Astrocyte (in vitro differentiated cells and primary cell): ENCODE results near the gene SLC6A5. TPM values are rescaled to one million over a fixed set of nuclear protein-coding genes. Genes with fewer than 3 reads are reported as not detected.

Experiments
- DNase-seq: peaks from one replicate; pipeline ENCODE4 v3.0.0-alpha.2; 2010; ENCODE audit warnings: low read depth
- FAIRE-seq: peaks from 2 replicates; lab custom pipeline; 2011; peaks lifted over from hg19 to GRCh38; lab: Jason Lieb, UNC
- H2AFZ ChIP-seq: 2 replicates; pipeline ENCODE4 v1.6.0; 2012; ENCODE audit warnings: low read depth, low read length, inconsistent platforms
- H3K27ac ChIP-seq: 2 replicates; pipeline ENCODE4 v1.5.1; 2011; ENCODE audit warnings: low read depth, low read length, inconsistent platforms
- H3K27me3 ChIP-seq: 2 replicates; pipeline ENCODE4 v1.6.0; 2011; ENCODE audit warnings: low read length, inconsistent platforms; ENCODE audit not compliant: insufficient read depth
- H3K36me3 ChIP-seq: 2 replicates; pipeline ENCODE4 v1.5.1; 2011; ENCODE audit warnings: low read length, inconsistent platforms; ENCODE audit not compliant: insufficient read depth
- H3K4me1 ChIP-seq: 2 replicates; pipeline ENCODE4 v1.5.1; 2011; ENCODE audit warnings: low read length, inconsistent platforms; ENCODE audit not compliant: insufficient read depth
- H3K4me2 ChIP-seq: 2 replicates; pipeline ENCODE4 v1.6.0; 2012; ENCODE audit warnings: low read length, inconsistent platforms
- H3K4me3 ChIP-seq: 2 replicates; pipeline ENCODE4 v1.5.1; 2011; ENCODE audit warnings: low read depth, mild to moderate bottlenecking, low read length, inconsistent platforms; ENCODE audit not compliant: insufficient read depth
- H3K79me2 ChIP-seq: 2 replicates; pipeline ENCODE4 v1.6.0; 2012; ENCODE audit warnings: mild to moderate bottlenecking, low read length, inconsistent platforms; ENCODE audit not compliant: insufficient read depth
- H3K9ac ChIP-seq: 2 replicates; pipeline ENCODE4 v1.6.0; 2012; ENCODE audit warnings: mild to moderate bottlenecking, low read length, inconsistent platforms
- H3K9me3 ChIP-seq: 2 replicates; pipeline ENCODE4 v1.5.1; 2012; ENCODE audit warnings: low read depth, mild to moderate bottlenecking, low read length, inconsistent platforms; ENCODE audit not compliant: insufficient read depth
- H4K20me1 ChIP-seq: 2 replicates; pipeline ENCODE4 v1.6.0; 2012; ENCODE audit warnings: low read length, inconsistent platforms; ENCODE audit not compliant: insufficient read depth
- H3K27ac Mint-ChIP-seq: one replicate; pipeline ENCODE4 v1.8.0; 2021; ENCODE audit warnings: mild to moderate bottlenecking, mixed read lengths; ENCODE audit not compliant: unreplicated experiment
- H3K27me3 Mint-ChIP-seq: one replicate; pipeline ENCODE4 v1.8.0; 2021; ENCODE audit warnings: low read depth, mixed read lengths; ENCODE audit not compliant: unreplicated experiment
- H3K36me3 Mint-ChIP-seq: one replicate; pipeline ENCODE4 v1.8.0; 2021; ENCODE audit warnings: low read depth, mixed read lengths; ENCODE audit not compliant: unreplicated experiment
- H3K4me1 Mint-ChIP-seq: one replicate; pipeline ENCODE4 v1.8.0; 2021; ENCODE audit warnings: low read depth, mixed read lengths; ENCODE audit not compliant: unreplicated experiment
- H3K4me3 Mint-ChIP-seq: one replicate; pipeline ENCODE4 v1.8.0; 2021; ENCODE audit warnings: mild to moderate bottlenecking, moderate library complexity, mixed read lengths; ENCODE audit not compliant: unreplicated experiment
- H3K9me3 Mint-ChIP-seq: one replicate; pipeline ENCODE4 v1.8.0; 2021; ENCODE audit warnings: mild to moderate bottlenecking, mixed read lengths; ENCODE audit not compliant: unreplicated experiment
- EZH2 ChIP-seq: IDR thresholded peaks from 2 replicates; pipeline ENCODE4 v1.6.1; 2012; ENCODE audit warnings: mild to moderate bottlenecking, low read length, inconsistent platforms; ENCODE audit not compliant: insufficient read depth
- total RNA-seq: library from RNA; stranded (reverse); gene quantifications from 2 replicates; pipeline ENCODE4 v1.2.1, GENCODE V29; 2021
- TF ChIP-seq, protein P1 (sequence below): IDR thresholded peaks from 2 replicates; pipeline ENCODE4 v1.5.1; 2011; ENCODE audit warnings: low read depth, mild to moderate bottlenecking, inconsistent platforms, low read length, moderate library complexity; ENCODE audit not compliant: insufficient read depth

SLC6A5 gene
- total RNA-seq, 1 donor from 2014 or later, result not detected

- Histone ChIP-seq H2AFZ (no peak overlapping the region), H3K9me3 (no peaks in the 10 kb centered on the region), H3K4me1 (no peaks in the 10 kb centered on the region), H4K20me1 (no peaks in the 10 kb centered on the region), H3K27me3 (no peaks in the 10 kb centered on the region), H3K36me3 (no peaks in the 10 kb centered on the region), H3K27ac (no peak overlapping the region), H3K4me2 (no peak overlapping the region), H3K79me2 (no peaks in the 10 kb centered on the region), H3K9ac (no peak overlapping the region), H3K4me3 (no peak overlapping the region)
- Mint-ChIP-seq H3K36me3 (no peaks in the 10 kb centered on the region), H3K9me3 (peaks cover 2% of the 10 kb centered on the region), H3K4me1 (no peaks in the 10 kb centered on the region), H3K4me3 (no peak overlapping the region), H3K27ac (no peak overlapping the region), H3K27me3 (peaks cover 12% of the 10 kb centered on the region)
- TF ChIP-seq EZH2, result no peak
- TF ChIP-seq, protein P1, sequence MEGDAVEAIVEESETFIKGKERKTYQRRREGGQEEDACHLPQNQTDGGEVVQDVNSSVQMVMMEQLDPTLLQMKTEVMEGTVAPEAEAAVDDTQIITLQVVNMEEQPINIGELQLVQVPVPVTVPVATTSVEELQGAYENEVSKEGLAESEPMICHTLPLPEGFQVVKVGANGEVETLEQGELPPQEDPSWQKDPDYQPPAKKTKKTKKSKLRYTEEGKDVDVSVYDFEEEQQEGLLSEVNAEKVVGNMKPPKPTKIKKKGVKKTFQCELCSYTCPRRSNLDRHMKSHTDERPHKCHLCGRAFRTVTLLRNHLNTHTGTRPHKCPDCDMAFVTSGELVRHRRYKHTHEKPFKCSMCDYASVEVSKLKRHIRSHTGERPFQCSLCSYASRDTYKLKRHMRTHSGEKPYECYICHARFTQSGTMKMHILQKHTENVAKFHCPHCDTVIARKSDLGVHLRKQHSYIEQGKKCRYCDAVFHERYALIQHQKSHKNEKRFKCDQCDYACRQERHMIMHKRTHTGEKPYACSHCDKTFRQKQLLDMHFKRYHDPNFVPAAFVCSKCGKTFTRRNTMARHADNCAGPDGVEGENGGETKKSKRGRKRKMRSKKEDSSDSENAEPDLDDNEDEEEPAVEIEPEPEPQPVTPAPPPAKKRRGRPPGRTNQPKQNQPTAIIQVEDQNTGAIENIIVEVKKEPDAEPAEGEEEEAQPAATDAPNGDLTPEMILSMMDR, result no peak
- DNase-seq (no peak), FAIRE-seq (no peak)
Observed at GRCh38 chr11:20640401-20640800, 41.0 kb downstream of the SLC6A5 start.

DNA sequence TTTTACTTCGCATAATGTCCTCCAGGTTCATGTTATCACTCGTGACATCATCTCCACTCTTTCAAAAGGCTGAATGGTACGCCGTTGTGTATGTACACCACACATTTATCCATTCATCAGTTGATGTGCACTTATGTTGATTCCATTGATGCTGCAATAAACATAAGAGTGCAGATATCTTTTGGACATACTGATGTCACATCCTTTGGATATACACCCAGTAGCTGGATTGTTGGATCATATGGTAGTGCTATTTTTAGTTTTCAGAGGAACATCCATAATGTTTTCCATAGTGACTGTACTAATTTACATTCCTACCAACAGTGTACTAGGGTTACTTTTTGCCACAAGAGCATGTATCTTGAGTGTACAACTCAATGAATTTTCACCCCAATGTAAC lies 45.0 kb downstream of the SLC6A5 start:
- Histone ChIP-seq H3K4me2 (no peak overlapping the region), H3K4me3 (no peak overlapping the region), H3K79me2 (no peaks in the 10 kb centered on the region), H3K4me1 (no peaks in the 10 kb centered on the region), H3K36me3 (no peaks in the 10 kb centered on the region), H3K27ac (no peak overlapping the region), H3K27me3 (no peaks in the 10 kb centered on the region), H3K9ac (no peak overlapping the region), H2AFZ (no peak overlapping the region), H3K9me3 (no peaks in the 10 kb centered on the region), H4K20me1 (no peaks in the 10 kb centered on the region)
- DNase-seq (no peak), FAIRE-seq (no peak)
- Mint-ChIP-seq H3K9me3 (no peaks in the 10 kb centered on the region), H3K36me3 (no peaks in the 10 kb centered on the region), H3K27ac (no peak overlapping the region), H3K4me3 (no peak overlapping the region), H3K4me1 (peaks cover 6% of the 10 kb centered on the region), H3K27me3 (peaks cover 9% of the 10 kb centered on the region)
- TF ChIP-seq EZH2, result no peak
- TF ChIP-seq, protein P1, result no peak

- no peak overlapping the region for H3K9ac ChIP-seq
- no peak overlapping the region for H3K4me3 ChIP-seq
- no peaks in the 10 kb centered on the region for H3K4me1 ChIP-seq
- H2AFZ ChIP-seq, result no peak overlapping the region
- DNase-seq (peak; percentile 5), FAIRE-seq (no peak)
- Mint-ChIP-seq H3K36me3 (no peaks in the 10 kb centered on the region), H3K27me3 (peaks cover 14% of the 10 kb centered on the region), H3K4me1 (peaks cover 6% of the 10 kb centered on the region), H3K27ac (no peak overlapping the region), H3K9me3 (no peaks in the 10 kb centered on the region), H3K4me3 (no peak overlapping the region)
- no peaks in the 10 kb centered on the region for H4K20me1 ChIP-seq
- H3K79me2 ChIP-seq, result no peaks in the 10 kb centered on the region
- no peaks in the 10 kb centered on the region for H3K36me3 ChIP-seq
- no peaks in the 10 kb centered on the region for H3K9me3 ChIP-seq
- no peak for TF ChIP-seq EZH2
- TF ChIP-seq, protein P1, result peak; percentile 94
- no peaks in the 10 kb centered on the region for H3K27me3 ChIP-seq
- H3K27ac ChIP-seq, result no peak overlapping the region
- no peak overlapping the region for H3K4me2 ChIP-seq
Observed at GRCh38 chr11:20647976-20648565, 48.7 kb downstream of the SLC6A5 start.
